ENCODE measurements around the gene CAPZB.

CAPZB gene

DNA sequence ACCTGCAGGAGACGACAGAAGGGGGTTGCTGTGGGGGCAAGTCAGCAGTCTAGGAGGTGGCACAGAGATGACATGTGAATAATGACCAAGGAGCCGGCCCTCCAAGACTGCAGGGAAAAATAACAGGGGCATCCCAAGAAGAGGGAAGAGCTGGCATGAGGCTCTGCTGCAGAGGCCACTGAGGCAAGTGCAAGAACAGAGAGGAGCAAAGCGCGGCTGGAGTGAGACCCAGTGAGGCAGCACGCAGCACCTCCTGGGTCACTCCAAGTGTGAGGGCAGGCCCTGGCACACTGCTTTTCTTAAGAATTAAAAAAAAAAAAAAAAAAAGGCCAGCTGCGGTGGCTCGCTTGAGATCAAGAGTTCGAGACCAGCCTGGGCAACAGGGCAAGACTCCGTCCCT lies 93.1 kb downstream of the CAPZB start:
- TF ChIP-seq, protein P1, sequence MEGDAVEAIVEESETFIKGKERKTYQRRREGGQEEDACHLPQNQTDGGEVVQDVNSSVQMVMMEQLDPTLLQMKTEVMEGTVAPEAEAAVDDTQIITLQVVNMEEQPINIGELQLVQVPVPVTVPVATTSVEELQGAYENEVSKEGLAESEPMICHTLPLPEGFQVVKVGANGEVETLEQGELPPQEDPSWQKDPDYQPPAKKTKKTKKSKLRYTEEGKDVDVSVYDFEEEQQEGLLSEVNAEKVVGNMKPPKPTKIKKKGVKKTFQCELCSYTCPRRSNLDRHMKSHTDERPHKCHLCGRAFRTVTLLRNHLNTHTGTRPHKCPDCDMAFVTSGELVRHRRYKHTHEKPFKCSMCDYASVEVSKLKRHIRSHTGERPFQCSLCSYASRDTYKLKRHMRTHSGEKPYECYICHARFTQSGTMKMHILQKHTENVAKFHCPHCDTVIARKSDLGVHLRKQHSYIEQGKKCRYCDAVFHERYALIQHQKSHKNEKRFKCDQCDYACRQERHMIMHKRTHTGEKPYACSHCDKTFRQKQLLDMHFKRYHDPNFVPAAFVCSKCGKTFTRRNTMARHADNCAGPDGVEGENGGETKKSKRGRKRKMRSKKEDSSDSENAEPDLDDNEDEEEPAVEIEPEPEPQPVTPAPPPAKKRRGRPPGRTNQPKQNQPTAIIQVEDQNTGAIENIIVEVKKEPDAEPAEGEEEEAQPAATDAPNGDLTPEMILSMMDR (IDR thresholded peaks at IDR 0.05; ENCODE audit: extremely low read depth, insufficient read depth, missing control alignments), result no peak
- in situ Hi-C loops (cut with MboI; ENCODE audit: low pct_unique_long_range_greater_than_20kb, low sequenced_read_pairs, unreplicated experiment), result loop anchor here (25.0 kb wide), 1 partner anchor 195 kb away; a partner anchor contains a TSS
- DNase-seq (ENCODE audit: low spot score), result no peak

- no peak for DNase-seq (ENCODE audit: low spot score)
Measured at GRCh38 chr1:19391596-19391981, 93.8 kb downstream of the CAPZB start.

DNA sequence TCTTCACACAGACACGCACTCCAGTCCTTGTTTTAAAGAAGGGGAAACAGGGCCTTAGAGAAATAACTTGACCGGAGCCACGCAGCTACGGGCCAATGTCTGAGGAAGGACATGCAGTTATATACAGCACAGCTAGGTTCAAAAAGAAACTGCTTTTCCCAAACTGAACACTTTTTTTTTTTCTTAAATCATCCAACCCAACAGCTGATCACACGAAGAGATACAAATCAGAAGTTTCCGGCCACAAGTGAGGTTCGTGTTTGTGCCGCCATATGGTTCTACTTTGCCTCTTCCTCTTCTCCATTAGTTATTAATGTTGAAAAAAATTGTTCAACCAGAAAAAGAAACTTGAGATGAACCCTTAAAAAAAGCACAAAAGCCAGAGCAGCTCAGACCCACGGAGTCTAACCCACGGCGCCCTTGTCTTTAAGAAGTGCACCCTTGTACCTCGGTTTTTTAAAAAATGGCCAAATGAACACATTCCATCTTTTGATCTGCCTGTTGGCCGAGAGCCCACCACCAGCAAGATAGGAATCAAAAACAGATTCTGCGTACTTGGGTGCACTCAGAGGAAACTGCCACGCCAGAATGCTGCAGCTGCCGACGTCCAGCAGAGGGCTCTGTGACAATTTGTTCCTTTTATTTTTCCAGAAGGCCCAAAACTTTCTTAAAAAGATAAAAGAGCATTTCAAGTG lies 94.3 kb downstream of the CAPZB start:
- DNase-seq (ENCODE audit: low spot score), result peak; percentile 81
- TF ChIP-seq, protein P1 (IDR thresholded peaks at IDR 0.05; ENCODE audit: extremely low read depth, insufficient read depth, missing control alignments), result peak; percentile 84
- in situ Hi-C loops (cut with MboI; ENCODE audit: low pct_unique_long_range_greater_than_20kb, low sequenced_read_pairs, unreplicated experiment), result loop anchor here (25.0 kb wide), 1 partner anchor 196 kb away; a partner anchor contains a TSS

More at GRCh38 chr1:19391596-19391981, 93.8 kb downstream of the CAPZB start:
- TF ChIP-seq, protein P1 (IDR thresholded peaks at IDR 0.05; ENCODE audit: extremely low read depth, insufficient read depth, missing control alignments), result no peak
- in situ Hi-C loops (cut with MboI; ENCODE audit: low pct_unique_long_range_greater_than_20kb, low sequenced_read_pairs, unreplicated experiment), result loop anchor here (25.0 kb wide), 1 partner anchor 196 kb away; a partner anchor contains a TSS

DNA sequence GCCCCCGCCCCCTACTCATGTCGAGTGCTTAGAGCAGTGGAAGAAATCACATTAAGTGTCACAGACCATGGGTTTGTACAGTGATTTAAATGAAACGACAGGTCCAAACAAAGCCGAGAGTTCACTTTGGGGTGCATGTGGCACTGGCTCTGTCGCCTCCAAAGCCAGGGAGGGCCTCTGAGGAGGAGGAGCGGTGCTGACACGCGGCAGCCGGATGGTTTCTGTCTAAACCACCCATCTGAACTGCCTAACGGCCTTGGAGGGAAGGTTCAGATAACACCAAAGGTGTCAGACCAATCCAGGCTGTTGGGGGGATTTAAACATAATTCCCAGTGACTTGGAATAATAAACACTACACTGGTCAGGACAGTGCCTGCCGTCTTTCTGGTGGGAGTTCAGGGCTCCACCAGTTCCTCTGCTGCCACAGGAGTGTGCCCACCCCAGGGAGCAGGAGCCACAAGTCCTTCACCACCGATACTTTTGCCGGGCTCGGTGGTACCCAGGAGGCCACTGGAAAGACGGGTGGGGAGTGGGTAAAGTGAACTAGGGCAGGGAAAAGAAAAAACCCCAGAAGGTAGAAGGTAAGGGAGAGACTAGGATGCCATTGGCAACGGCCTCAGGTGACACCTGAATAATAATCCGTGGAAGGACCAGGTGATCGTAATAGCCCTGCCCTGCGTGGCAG lies 95.0 kb downstream of the CAPZB start:
- DNase-seq (ENCODE audit: low spot score), result no peak
- TF ChIP-seq, protein P1 (IDR thresholded peaks at IDR 0.05; ENCODE audit: extremely low read depth, insufficient read depth, missing control alignments), result no peak
- in situ Hi-C loops (cut with MboI; ENCODE audit: low pct_unique_long_range_greater_than_20kb, low sequenced_read_pairs, unreplicated experiment), result loop anchor here (25.0 kb wide), 1 partner anchor 197 kb away; a partner anchor contains a TSS

- DNase-seq (ENCODE audit: low spot score), result no peak
- in situ Hi-C loops (cut with MboI; ENCODE audit: low pct_unique_long_range_greater_than_20kb, low sequenced_read_pairs, unreplicated experiment), result loop anchor here (25.0 kb wide), 1 partner anchor 198 kb away; a partner anchor contains a TSS
- TF ChIP-seq, protein P1 (IDR thresholded peaks at IDR 0.05; ENCODE audit: extremely low read depth, insufficient read depth, missing control alignments), result no peak
Measured at GRCh38 chr1:19388980-19389379, 96.4 kb downstream of the CAPZB start.

DNA sequence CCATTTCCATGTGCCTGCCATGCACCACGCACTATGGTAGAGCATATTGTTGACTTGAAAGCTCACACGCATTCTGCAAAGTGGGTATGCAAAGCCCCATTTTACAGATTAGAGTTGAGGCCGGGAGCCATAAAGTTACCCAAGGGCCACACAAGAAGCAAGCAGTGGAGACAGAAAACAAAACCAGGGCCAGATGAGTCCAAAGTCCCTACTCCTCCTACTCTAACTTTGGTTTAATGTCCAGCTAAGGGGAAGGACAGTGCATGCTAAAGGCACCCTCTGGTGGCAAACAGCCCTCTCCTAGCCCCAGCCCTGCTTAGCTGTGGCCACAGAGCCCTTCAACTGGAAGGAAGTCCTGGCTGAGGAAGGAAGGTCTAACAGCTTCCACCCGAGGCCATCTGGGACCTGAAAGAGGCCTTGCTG lies 98.3 kb downstream of the CAPZB start:
- TF ChIP-seq, protein P1 (IDR thresholded peaks at IDR 0.05; ENCODE audit: extremely low read depth, insufficient read depth, missing control alignments), result no peak
- in situ Hi-C loops (cut with MboI; ENCODE audit: low pct_unique_long_range_greater_than_20kb, low sequenced_read_pairs, unreplicated experiment), result loop anchor here (25.0 kb wide), 1 partner anchor 200 kb away; a partner anchor contains a TSS

More for the DNA sequence above, 98.3 kb downstream of the CAPZB start:
- no peak for DNase-seq (ENCODE audit: low spot score)

Data from GM13977 (cell line).